Measurements from ENCODE around the gene CTDSPL. TPM values are rescaled to one million over a fixed set of nuclear protein-coding genes. Genes with fewer than 3 reads are reported as not detected.

The CTDSPL gene
- total and polyA plus RNA-seq, 7 experiments from 2014 or later = 0.15 to 5.6 (median 1.7) TPM

GRCh38 chr3:38000242-38000916 lies 138.7 kb downstream of the CTDSPL start:
- Mint-ChIP-seq H3K4me1 (peaks cover 39 to 64% (median 54%) of the 10 kb centered on the region in 7 donors), H3K27me3 (no peaks in the 10 kb centered on the region), H3K9me3 (no peaks in the 10 kb centered on the region), H3K36me3 (peaks cover 7 to 38% (median 11%) of the 10 kb centered on the region in 5 donors), H3K27ac (peak overlapping the region in 7 of 9 donors; percentile 26 to 96 (median 71)), H3K4me3 (peak overlapping the region in 2 of 10 donors; percentile 32 to 61)
- no peaks in the 10 kb centered on the region for H3K27me3 ChIP-seq (ENCODE audit: control insufficient read depth in 2 of 2, insufficient read depth in 2 of 2, low read length in 2 of 2)
- H3K36me3 ChIP-seq (ENCODE audit: control insufficient read depth in 2 of 3, insufficient read depth in 3 of 3, low read length in 3 of 3) = peaks cover 0 to 62% (median 0%) of the 10 kb centered on the region in 3 experiments
- ChIA-PET CTCF (interaction anchor here (1.9 kb wide), 2 partner anchors 25 to 26 kb away, joined by 5 to 7 read pairs; no protein-coding TSS in a partner anchor), POLR2A (no interaction called here)
- no peaks in the 10 kb centered on the region for H3K9me3 ChIP-seq (ENCODE audit: control insufficient read depth in 2 of 3, low read length in 3 of 3)
- H3K4me1 ChIP-seq (ENCODE audit: control insufficient read depth in 2 of 2, insufficient read depth in 2 of 2, low read length in 2 of 2) = peaks cover 28 to 31% of the 10 kb centered on the region in 2 donors
- no peak overlapping the region for H3K4me3 ChIP-seq (ENCODE audit: low read length)
- no peak overlapping the region for H3K27ac ChIP-seq (ENCODE audit: low read depth, low read length)
- ATAC-seq = no peak
- intact Hi-C loops (cut with micrococcal nuclease) = no loop called here
- DNase-seq = no peak

DNA sequence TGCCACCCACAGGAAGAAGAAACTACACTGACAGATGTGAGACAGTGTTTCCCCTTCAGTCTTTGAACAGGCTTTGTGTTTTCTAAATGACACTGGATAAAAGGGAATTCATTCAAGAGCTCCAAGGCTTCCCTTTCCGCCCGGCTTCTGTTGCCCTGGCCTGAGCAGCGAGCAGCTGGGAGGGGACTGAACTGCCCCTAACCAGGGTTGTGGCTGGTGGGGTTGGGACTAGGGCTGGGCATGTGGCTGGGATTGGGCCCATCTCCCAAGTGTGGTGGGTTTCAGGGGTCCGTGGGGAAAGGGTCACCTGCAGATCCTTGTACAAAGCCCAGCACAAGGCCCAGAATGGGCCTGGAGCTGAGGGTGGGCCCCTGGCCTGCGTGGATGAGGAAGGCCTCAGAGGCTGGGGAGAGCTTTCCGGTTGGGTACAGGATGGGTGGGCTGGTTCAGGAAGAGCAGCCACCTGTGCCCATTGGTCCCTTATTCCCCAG lies 139.3 kb downstream of the CTDSPL start:
- H3K27ac Mint-ChIP-seq = peak overlapping the region in 3 of 9 donors; percentile 14 to 96 (median 94)
- ChIA-PET POLR2A (no interaction called here), CTCF (interaction anchor here (1.2 to 1.9 kb wide), 4 partner anchors 21 to 39 kb away, joined by 4 to 7 read pairs (median 4); no protein-coding TSS in a partner anchor)
- no peak for ATAC-seq
- Histone ChIP-seq H3K9me3 (ENCODE audit: control insufficient read depth in 2 of 3, low read length in 3 of 3) (no peaks in the 10 kb centered on the region), H3K36me3 (ENCODE audit: control insufficient read depth in 2 of 3, insufficient read depth in 3 of 3, low read length in 3 of 3) (peaks cover 0 to 68% (median 0%) of the 10 kb centered on the region in 3 experiments), H3K4me3 (ENCODE audit: low read length) (no peak overlapping the region), H3K27ac (ENCODE audit: low read depth, low read length) (no peak overlapping the region), H3K27me3 (ENCODE audit: control insufficient read depth in 2 of 2, insufficient read depth in 2 of 2, low read length in 2 of 2) (no peaks in the 10 kb centered on the region), H3K4me1 (ENCODE audit: control insufficient read depth in 2 of 2, insufficient read depth in 2 of 2, low read length in 2 of 2) (peaks cover 21 to 25% of the 10 kb centered on the region in 2 donors)
- intact Hi-C loops (cut with micrococcal nuclease) = no loop called here
- peaks cover 7 to 34% (median 11%) of the 10 kb centered on the region in 5 donors for H3K36me3 Mint-ChIP-seq
- no peaks in the 10 kb centered on the region for H3K9me3 Mint-ChIP-seq
- DNase-seq = no peak
- H3K4me3 Mint-ChIP-seq = no peak overlapping the region
- no peaks in the 10 kb centered on the region for H3K27me3 Mint-ChIP-seq
- H3K4me1 Mint-ChIP-seq = peaks cover 34 to 57% (median 48%) of the 10 kb centered on the region in 7 donors

- CTCF ChIA-PET = interaction anchor here (0.9 to 1.9 kb wide), 5 partner anchors 20 to 43 kb away, joined by 3 to 7 read pairs (median 4); no protein-coding TSS in a partner anchor
- Histone ChIP-seq H3K27me3 (ENCODE audit: control insufficient read depth in 2 of 2, insufficient read depth in 2 of 2, low read length in 2 of 2) (no peaks in the 10 kb centered on the region), H3K36me3 (ENCODE audit: control insufficient read depth in 2 of 3, insufficient read depth in 3 of 3, low read length in 3 of 3) (peaks cover 0 to 74% (median 0%) of the 10 kb centered on the region in 3 experiments), H3K4me3 (ENCODE audit: low read length) (no peak overlapping the region), H3K27ac (ENCODE audit: low read depth, low read length) (no peak overlapping the region), H3K9me3 (ENCODE audit: control insufficient read depth in 2 of 3, low read length in 3 of 3) (no peaks in the 10 kb centered on the region), H3K4me1 (ENCODE audit: control insufficient read depth in 2 of 2, insufficient read depth in 2 of 2, low read length in 2 of 2) (peaks cover 16 to 19% of the 10 kb centered on the region in 2 donors)
- Mint-ChIP-seq H3K4me1 (peaks cover 29 to 52% (median 43%) of the 10 kb centered on the region in 7 donors), H3K4me3 (no peak overlapping the region), H3K27me3 (no peaks in the 10 kb centered on the region), H3K36me3 (peaks cover 3 to 29% (median 8%) of the 10 kb centered on the region in 5 donors), H3K27ac (peak overlapping the region in 1 of 9 donors; percentile 24), H3K9me3 (no peaks in the 10 kb centered on the region)
- POLR2A ChIA-PET = interaction anchor here (1.0 kb wide), 1 partner anchor 38 kb away, joined by 4 read pairs; the partner anchor contains the start of gene DLEC1
- ATAC-seq (no peak), DNase-seq (no peak)
- intact Hi-C loops (cut with micrococcal nuclease) = no loop called here
Observed at GRCh38 chr3:38001456-38002081, 139.9 kb downstream of the CTDSPL start.

GRCh38 chr3:38002291-38002876 lies 140.7 kb downstream of the CTDSPL start:
- no peak overlapping the region for H3K27ac Mint-ChIP-seq
- ChIA-PET CTCF (interaction anchor here (0.9 to 1.9 kb wide), 6 partner anchors 19 to 44 kb away, joined by 3 to 32 read pairs (median 4); no protein-coding TSS in a partner anchor), POLR2A (interaction anchor here (1.0 kb wide), 1 partner anchor 37 kb away, joined by 4 read pairs; the partner anchor contains the start of gene DLEC1)
- H3K4me3 Mint-ChIP-seq = no peak overlapping the region
- ATAC-seq (no peak), DNase-seq (no peak)
- H3K36me3 ChIP-seq (ENCODE audit: control insufficient read depth in 2 of 3, insufficient read depth in 3 of 3, low read length in 3 of 3) = peaks cover 0 to 82% (median 0%) of the 10 kb centered on the region in 3 experiments
- no peaks in the 10 kb centered on the region for H3K9me3 ChIP-seq (ENCODE audit: control insufficient read depth in 2 of 3, low read length in 3 of 3)
- no peaks in the 10 kb centered on the region for H3K27me3 ChIP-seq (ENCODE audit: control insufficient read depth in 2 of 2, insufficient read depth in 2 of 2, low read length in 2 of 2)
- H3K4me1 Mint-ChIP-seq = peaks cover 23 to 44% (median 37%) of the 10 kb centered on the region in 7 donors
- no peaks in the 10 kb centered on the region for H3K27me3 Mint-ChIP-seq
- no peaks in the 10 kb centered on the region for H3K9me3 Mint-ChIP-seq
- intact Hi-C loops (cut with micrococcal nuclease) = no loop called here
- no peak overlapping the region for H3K4me3 ChIP-seq (ENCODE audit: low read length)
- H3K36me3 Mint-ChIP-seq = peaks cover 0 to 24% (median 4%) of the 10 kb centered on the region in 5 donors
- peaks cover 9 to 12% of the 10 kb centered on the region in 2 donors for H3K4me1 ChIP-seq (ENCODE audit: control insufficient read depth in 2 of 2, insufficient read depth in 2 of 2, low read length in 2 of 2)
- H3K27ac ChIP-seq (ENCODE audit: low read depth, low read length) = no peak overlapping the region

- H3K4me1 ChIP-seq (ENCODE audit: control insufficient read depth in 2 of 2, insufficient read depth in 2 of 2, low read length in 2 of 2) = peaks cover 7 to 8% of the 10 kb centered on the region in 2 donors
- no peaks in the 10 kb centered on the region for H3K9me3 Mint-ChIP-seq
- H3K4me3 Mint-ChIP-seq = no peak overlapping the region
- CTCF ChIA-PET = interaction anchor here (0.9 to 1.9 kb wide), 3 partner anchors 18 to 38 kb away, joined by 3 to 32 read pairs (median 4); no protein-coding TSS in a partner anchor
- no peak overlapping the region for H3K4me3 ChIP-seq (ENCODE audit: low read length)
- no peaks in the 10 kb centered on the region for H3K27me3 ChIP-seq (ENCODE audit: control insufficient read depth in 2 of 2, insufficient read depth in 2 of 2, low read length in 2 of 2)
- DNase-seq (no peak), ATAC-seq (no peak)
- intact Hi-C loops (cut with micrococcal nuclease) = loop anchor here (1.0 kb wide), 2 partner anchors 29 to 148 kb away; no protein-coding TSS in a partner anchor
- peaks cover 23 to 39% (median 35%) of the 10 kb centered on the region in 7 donors for H3K4me1 Mint-ChIP-seq
- peaks cover 0 to 24% (median 4%) of the 10 kb centered on the region in 5 donors for H3K36me3 Mint-ChIP-seq
- no peaks in the 10 kb centered on the region for H3K27me3 Mint-ChIP-seq
- peak overlapping the region in 6 of 9 donors; percentile 46 to 90 (median 70) for H3K27ac Mint-ChIP-seq
- H3K27ac ChIP-seq (ENCODE audit: low read depth, low read length) = no peak overlapping the region
- peaks cover 0 to 83% (median 4%) of the 10 kb centered on the region in 3 experiments for H3K36me3 ChIP-seq (ENCODE audit: control insufficient read depth in 2 of 3, insufficient read depth in 3 of 3, low read length in 3 of 3)
- POLR2A ChIA-PET = interaction anchor here (0.7 kb wide), 1 partner anchor 27 kb away, joined by 3 read pairs; no protein-coding TSS in a partner anchor
- H3K9me3 ChIP-seq (ENCODE audit: control insufficient read depth in 2 of 3, low read length in 3 of 3) = no peaks in the 10 kb centered on the region
Observed at GRCh38 chr3:38002940-38003339, 141.3 kb downstream of the CTDSPL start.

GRCh38 chr3:38003371-38003816 lies 141.7 kb downstream of the CTDSPL start:
- Histone ChIP-seq H3K4me1 (ENCODE audit: control insufficient read depth in 2 of 2, insufficient read depth in 2 of 2, low read length in 2 of 2) (peaks cover 3 to 4% of the 10 kb centered on the region in 2 donors), H3K4me3 (ENCODE audit: low read length) (no peak overlapping the region), H3K36me3 (ENCODE audit: control insufficient read depth in 2 of 3, insufficient read depth in 3 of 3, low read length in 3 of 3) (peaks cover 0 to 88% (median 4%) of the 10 kb centered on the region in 3 experiments), H3K27ac (ENCODE audit: low read depth, low read length) (no peak overlapping the region), H3K27me3 (ENCODE audit: control insufficient read depth in 2 of 2, insufficient read depth in 2 of 2, low read length in 2 of 2) (no peaks in the 10 kb centered on the region), H3K9me3 (ENCODE audit: control insufficient read depth in 2 of 3, low read length in 3 of 3) (no peaks in the 10 kb centered on the region)
- intact Hi-C loops (cut with micrococcal nuclease) = loop anchor here (1.0 kb wide), 2 partner anchors 29 to 148 kb away; no protein-coding TSS in a partner anchor
- peaks cover 0 to 24% (median 4%) of the 10 kb centered on the region in 5 donors for H3K36me3 Mint-ChIP-seq
- POLR2A ChIA-PET = interaction anchor here (0.6 to 1.4 kb wide), 4 partner anchors 27 to 455 kb away, joined by 3 to 5 read pairs (median 4); partner anchors contain the start of gene DLEC1
- no peaks in the 10 kb centered on the region for H3K27me3 Mint-ChIP-seq
- peak overlapping the region in 6 of 9 donors; percentile 46 to 90 (median 70) for H3K27ac Mint-ChIP-seq
- ATAC-seq = peak; percentile 58
- H3K4me1 Mint-ChIP-seq = peaks cover 23 to 37% (median 30%) of the 10 kb centered on the region in 7 donors
- no peak overlapping the region for H3K4me3 Mint-ChIP-seq
- CTCF ChIA-PET = interaction anchor here (0.6 to 2.3 kb wide), 9 partner anchors 9 to 196 kb away, joined by 3 to 32 read pairs (median 5); partner anchors contain the start of gene DLEC1
- H3K9me3 Mint-ChIP-seq = no peaks in the 10 kb centered on the region
- DNase-seq = peak; percentile 39 to 73 (median 57)
